DOHH2 (cell line): ENCODE results near the gene SPRR2B.
"Not testable (repeated sequence)": the region's sequence is repeated elsewhere in the genome, so short reads cannot be mapped to it uniquely, and the experiment has no call there.

Experiments
- CTCF ChIP-seq: fragments of 200-600 bp; sonication (generic); IDR thresholded peaks from one replicate; pipeline ENCODE4 v1.5.1; 2014; ENCODE audit warnings: antibody characterized with exemption, mild to moderate bottlenecking, low read depth, low read length; ENCODE audit not compliant: poor library complexity, severe bottlenecking
- EZH2phosphoT487 ChIP-seq: fragments of 200-600 bp; sonication (generic); IDR thresholded peaks from 2 replicates; pipeline ENCODE4 v1.6.1; 2017; ENCODE audit warnings: borderline replicate concordance, mild to moderate bottlenecking, antibody characterized with exemption, low read length, moderate library complexity, mixed read lengths

GRCh38 chr1:153021829-153022228, 49.6 kb downstream of the SPRR2B start:
- TF ChIP-seq CTCF, EZH2phosphoT487: not testable (repeated sequence)
